ENCODE measurements around the gene FSTL5.
A peak's percentile ranks its signal among the peaks of the same experiment; 100 is the strongest.
"Not testable (repeated sequence)": the region's sequence is repeated elsewhere in the genome, so short reads cannot be mapped to it uniquely, and the experiment has no call there.

Gene FSTL5

DNA sequence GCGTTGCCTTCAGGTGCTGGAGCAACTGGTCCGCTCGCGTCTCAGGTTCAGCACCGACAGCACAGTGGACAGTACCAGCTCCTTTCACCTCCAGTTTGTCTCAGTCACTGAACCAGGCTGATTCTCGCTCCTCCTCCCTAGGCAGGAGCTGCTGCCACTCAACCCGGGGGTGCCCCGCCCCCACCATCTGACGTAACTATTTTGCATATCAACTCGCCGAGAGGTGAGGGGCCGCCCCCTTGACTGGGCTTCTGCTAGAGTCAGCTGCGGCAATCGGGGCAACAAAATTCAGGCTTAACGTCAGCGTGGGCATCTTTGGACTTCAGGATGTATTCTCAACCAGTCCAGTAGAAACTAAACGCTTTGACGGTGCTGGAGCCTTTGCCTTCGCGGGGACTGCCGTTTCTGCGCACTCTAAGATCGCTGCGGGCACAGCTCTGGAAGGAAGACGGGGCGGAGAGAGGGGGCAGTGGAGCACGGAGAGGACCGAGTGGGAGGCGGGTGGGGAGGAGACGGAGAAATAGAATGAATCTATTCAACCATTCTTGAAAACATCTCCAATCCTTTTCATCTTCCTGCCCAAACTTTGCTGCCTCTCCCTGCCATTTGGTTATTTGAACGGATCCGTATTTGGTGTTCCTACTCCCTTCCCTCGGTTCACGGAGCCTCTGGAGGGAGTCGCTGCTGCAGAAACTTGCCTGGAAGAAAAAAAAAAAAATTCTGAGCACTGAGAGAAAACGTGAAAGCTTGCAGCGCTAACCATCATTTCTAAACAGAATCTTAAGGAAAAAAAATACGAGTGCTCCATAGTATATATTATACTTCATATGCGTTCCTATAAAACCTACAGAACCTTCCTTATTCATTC is at the start of gene FSTL5:
FSTL5 (minus strand) TSS at position 109 of the 868 bp plus-strand sequence. CDS start 52,604 bp downstream, outside the sequence.
- DNase-seq (ENCODE audit: extremely low read depth in 1 of 2, low read depth in 1 of 2), result peak in 1 of 2 donors; percentile 4

- no peak for DNase-seq (ENCODE audit: extremely low read depth in 1 of 2, low read depth in 1 of 2)
Measured at GRCh38 chr4:162209706-162210105, 45.9 kb upstream of the FSTL5 start.

GRCh38 chr4:162203478-162203877 is 39.7 kb upstream of the FSTL5 start:
- DNase-seq (ENCODE audit: extremely low read depth in 1 of 2, low read depth in 1 of 2), result not testable (repeated sequence)

DNA sequence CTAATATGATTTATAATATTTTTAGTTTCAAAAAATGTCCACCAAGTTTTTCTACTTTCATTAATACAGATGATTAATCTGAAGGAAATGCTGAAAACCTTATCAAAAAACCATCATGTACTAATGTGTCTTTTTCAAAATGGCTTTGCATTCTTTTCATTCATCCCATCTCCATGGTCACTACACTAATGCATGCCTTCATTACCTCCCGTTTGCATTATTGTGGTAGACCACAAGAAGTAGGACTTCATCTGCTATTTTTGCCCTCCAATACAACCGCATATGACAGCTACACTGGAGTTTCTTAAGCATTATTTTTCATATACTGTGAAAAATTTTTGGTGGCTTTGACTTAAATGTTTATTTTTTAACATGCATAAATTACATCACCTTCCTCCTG is 37.9 kb upstream of the FSTL5 start:
- no peak for DNase-seq (ENCODE audit: extremely low read depth in 1 of 2, low read depth in 1 of 2)

GRCh38 chr4:162170509-162170908 is 6.7 kb upstream of the FSTL5 start:
- no peak for DNase-seq (ENCODE audit: extremely low read depth in 1 of 2, low read depth in 1 of 2)

GRCh38 chr4:162164906-162165510 is 1.2 kb upstream of the FSTL5 start:
- no peak for DNase-seq (ENCODE audit: extremely low read depth in 1 of 2, low read depth in 1 of 2)

GRCh38 chr4:162162672-162163071 is 1.1 kb downstream of the FSTL5 start:
- no peak for DNase-seq (ENCODE audit: extremely low read depth in 1 of 2, low read depth in 1 of 2)

GRCh38 chr4:162157241-162157640 is 6.6 kb downstream of the FSTL5 start:
- DNase-seq (ENCODE audit: extremely low read depth in 1 of 2, low read depth in 1 of 2), result no peak

GRCh38 chr4:162154862-162155540 is 8.8 kb downstream of the FSTL5 start:
- DNase-seq (ENCODE audit: extremely low read depth in 1 of 2, low read depth in 1 of 2), result no peak

GRCh38 chr4:162151850-162152249 is 11.9 kb downstream of the FSTL5 start:
- no peak for DNase-seq (ENCODE audit: extremely low read depth in 1 of 2, low read depth in 1 of 2)

- no peak for DNase-seq (ENCODE audit: extremely low read depth in 1 of 2, low read depth in 1 of 2)
Measured at GRCh38 chr4:162151386-162151785, 12.4 kb downstream of the FSTL5 start.

DNA sequence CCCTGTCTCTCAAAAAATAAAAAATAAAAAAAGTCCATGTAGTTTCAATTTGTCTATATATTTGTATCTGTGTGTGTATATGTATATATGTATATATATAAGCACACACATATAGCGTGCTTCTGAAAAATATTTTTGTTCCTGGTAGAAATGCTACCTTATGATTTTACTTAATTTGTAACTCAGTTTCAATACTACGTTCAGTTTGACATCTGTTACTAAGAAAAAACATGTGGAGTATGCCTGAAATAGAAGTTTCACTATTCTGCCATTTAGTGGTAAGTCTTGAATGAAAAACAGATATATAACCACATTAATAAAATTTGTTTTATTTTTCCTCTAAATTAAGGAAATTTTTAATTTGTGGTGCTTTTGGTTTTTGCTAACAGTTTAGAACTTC is 14.2 kb downstream of the FSTL5 start:
- no peak for DNase-seq (ENCODE audit: extremely low read depth in 1 of 2, low read depth in 1 of 2)

DNA sequence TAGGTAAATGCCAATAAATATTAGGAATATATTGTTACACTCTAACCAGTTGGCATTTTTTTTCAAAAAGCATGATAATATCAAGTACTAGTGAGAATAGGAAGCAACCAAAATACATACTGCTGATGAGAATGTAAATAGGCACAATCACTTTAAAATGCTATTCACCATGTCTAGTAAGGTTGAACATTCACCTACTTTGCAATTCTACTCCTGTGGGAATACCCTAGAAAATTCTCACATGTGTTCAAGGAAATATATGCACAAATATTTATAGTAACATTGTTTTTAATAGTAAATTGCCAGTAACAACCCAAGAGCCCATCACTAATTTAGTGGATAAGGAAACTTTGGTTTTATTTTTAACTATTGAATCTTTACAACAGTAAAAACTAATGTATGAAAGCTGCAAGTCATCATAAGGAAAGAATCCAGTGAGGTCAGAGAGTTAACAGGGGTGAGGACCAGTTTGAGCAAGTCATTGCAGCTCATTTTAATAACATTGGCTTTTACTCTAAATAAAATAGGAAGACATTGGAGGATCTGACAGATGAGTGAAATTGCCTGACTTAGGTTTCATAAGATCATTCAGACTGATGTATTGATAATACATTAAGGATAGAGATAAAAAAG is 23.6 kb downstream of the FSTL5 start:
- no peak for DNase-seq (ENCODE audit: extremely low read depth in 1 of 2, low read depth in 1 of 2)

DNA sequence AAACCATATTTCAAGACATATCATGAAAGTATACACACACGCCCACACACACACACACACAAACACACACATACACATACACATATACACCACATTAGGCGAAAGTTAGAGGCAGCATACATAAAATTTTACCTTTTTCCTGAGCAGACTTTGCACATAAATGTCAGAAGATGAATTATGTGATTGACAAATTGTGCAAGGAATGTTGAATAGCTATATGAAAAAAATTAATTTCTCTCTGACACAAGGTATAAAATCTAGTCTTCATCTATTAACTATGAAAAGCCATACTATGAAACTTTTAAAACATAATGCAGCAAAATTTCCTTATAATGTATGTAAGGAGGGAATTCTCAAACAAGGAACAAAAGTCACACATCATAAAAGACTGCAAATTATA is 24.4 kb downstream of the FSTL5 start:
- no peak for DNase-seq (ENCODE audit: extremely low read depth in 1 of 2, low read depth in 1 of 2)

GRCh38 chr4:162131256-162131655 is 32.5 kb downstream of the FSTL5 start:
- DNase-seq (ENCODE audit: extremely low read depth in 1 of 2, low read depth in 1 of 2), result no peak

GRCh38 chr4:162126729-162127128 is 37.1 kb downstream of the FSTL5 start:
- DNase-seq (ENCODE audit: extremely low read depth in 1 of 2, low read depth in 1 of 2), result no peak

DNA sequence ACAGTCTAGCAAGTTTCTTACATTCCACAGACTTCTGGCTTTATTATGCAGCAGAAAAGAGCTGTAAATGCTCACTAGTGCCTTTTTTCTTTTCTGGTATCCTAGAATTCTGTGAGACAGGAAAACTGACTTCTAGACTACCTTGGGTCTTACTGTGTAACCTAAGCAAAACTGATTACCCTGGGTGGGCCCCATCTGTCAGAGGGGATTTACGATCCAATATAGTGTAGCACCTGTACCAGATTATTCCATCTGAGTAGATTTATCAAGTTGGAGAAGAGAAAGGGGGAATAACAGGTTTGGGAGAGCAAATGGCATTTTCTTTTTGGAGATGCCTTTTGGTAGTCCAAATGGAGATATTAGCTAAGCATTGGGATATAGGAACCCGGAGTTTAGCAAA is 46.7 kb downstream of the FSTL5 start:
- DNase-seq (ENCODE audit: extremely low read depth in 1 of 2, low read depth in 1 of 2), result no peak

- no peak for DNase-seq (ENCODE audit: extremely low read depth in 1 of 2, low read depth in 1 of 2)
Measured at GRCh38 chr4:162116095-162116779, 47.6 kb downstream of the FSTL5 start.

DNA sequence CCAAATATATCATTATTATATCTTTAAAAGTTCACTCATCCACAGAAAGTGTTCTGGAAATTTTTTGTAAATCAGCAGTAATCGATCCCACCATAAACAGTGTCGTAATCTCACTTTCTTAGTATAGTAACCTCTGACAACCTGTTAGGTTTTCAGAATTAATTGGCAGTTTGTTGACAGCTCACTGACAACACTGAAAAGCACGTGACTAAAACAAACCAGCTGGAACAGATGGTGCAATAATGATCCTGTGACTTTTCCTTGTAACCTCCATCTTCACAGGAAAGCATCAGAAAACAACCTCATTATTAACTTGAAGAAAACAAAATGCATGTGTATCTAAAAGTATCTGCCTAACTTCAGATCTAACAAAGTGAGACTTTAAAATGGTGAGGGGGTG is 48.5 kb downstream of the FSTL5 start:
- DNase-seq (ENCODE audit: extremely low read depth in 1 of 2, low read depth in 1 of 2), result no peak

- no peak for DNase-seq (ENCODE audit: extremely low read depth in 1 of 2, low read depth in 1 of 2)
Measured at GRCh38 chr4:162111078-162111477, 52.7 kb downstream of the FSTL5 start.

All from stimulated activated CD8-positive, alpha-beta memory T cell treated with anti-CD3 and anti-CD28 coated beads, Interleukin-7, amount 100 ng/mL, for 48 hours (primary cell).